DOHH2 (cell line): ENCODE data around the gene MYOG.

Experiments
- CTCF ChIP-seq: fragments of 200-600 bp; sonication (generic); IDR thresholded peaks from one replicate; pipeline ENCODE4 v1.5.1; 2014; ENCODE audit warnings: antibody characterized with exemption, mild to moderate bottlenecking, low read depth, low read length; ENCODE audit not compliant: poor library complexity, severe bottlenecking
- EZH2phosphoT487 ChIP-seq: fragments of 200-600 bp; sonication (generic); IDR thresholded peaks from 2 replicates; pipeline ENCODE4 v1.6.1; 2017; ENCODE audit warnings: borderline replicate concordance, mild to moderate bottlenecking, antibody characterized with exemption, low read length, moderate library complexity, mixed read lengths

- TF ChIP-seq CTCF (no peak), EZH2phosphoT487 (no peak)
Measured at GRCh38 chr1:203104789-203105390, 19.1 kb upstream of the MYOG start.
